ENCODE measurements around the gene EZR. TPM values are rescaled to one million over a fixed set of nuclear protein-coding genes. Genes with fewer than 3 reads are reported as not detected.

Gene EZR
- total and polyA plus RNA-seq, 10 of the 15 experiments (the other 5 are each of a cell fraction or from before 2014, with no cell fraction given) = 79.1 to 282 (median 161) TPM

- RAD21 ChIA-PET (ENCODE audit: unreplicated experiment) = no interaction called here
- Histone ChIP-seq H2AFZ (ENCODE audit: control insufficient read depth, low read depth, low read length) (no peak overlapping the region), H3K4me2 (ENCODE audit: control insufficient read depth, insufficient read depth) (no peak overlapping the region), H3K9me3 (replicated peaks; ENCODE audit: control insufficient read depth, insufficient read depth, low read length) (no peaks in the 10 kb centered on the region), H3K4me3 (no peak overlapping the region), H4K20me1 (ENCODE audit: control insufficient read depth, insufficient read depth) (no peaks in the 10 kb centered on the region), H3K9ac (ENCODE audit: control insufficient read depth, insufficient read depth, low read length) (no peak overlapping the region), H3K27me3 (replicated peaks in 1 of 2; ENCODE audit: control insufficient read depth in 2 of 2, insufficient read depth in 2 of 2, low read length in 1 of 2) (no peaks in the 10 kb centered on the region), H3K4me1 (ENCODE audit: control insufficient read depth, insufficient read depth, low read length) (no peaks in the 10 kb centered on the region), H3K36me3 (ENCODE audit: control insufficient read depth in 2 of 2, insufficient read depth in 2 of 2, low read length in 1 of 2) (peaks cover 2 to 4% of the 10 kb centered on the region in 2 experiments; a peak in 2 of 4 replicates), H3K79me2 (ENCODE audit: control insufficient read depth, insufficient read depth, low read length) (no peaks in the 10 kb centered on the region), H3K27ac (ENCODE audit: control insufficient read depth, insufficient read depth) (no peak overlapping the region)
- no TSS peak for BruUV-seq (replicated peaks)
- FAIRE-seq (no peak), DNase-seq (ENCODE audit: low read depth, low spot score) (no peak), ATAC-seq (no peak; the same call in 2 of the 3 replicates)
- in situ Hi-C loops (cut with MboI) (no loop called here), intact Hi-C loops (cut with micrococcal nuclease; ENCODE audit: unreplicated experiment) (no loop called here)
- CTCF ChIA-PET = interaction anchor here (1.0 to 1.1 kb wide), 4 partner anchors 23 to 69 kb away, joined by 3 read pairs; no protein-coding TSS in a partner anchor
- POLR2A ChIA-PET = no interaction called here
- 59% methylated on average over 6 of the region's 7 CpGs for WGBS (ENCODE audit: insufficient coverage, insufficient replicate concordance, low lambda C conversion rate, missing lambda C conversion rate)
- TF ChIP-seq SMARCA5 (IDR thresholded peaks at IDR 0.05) (no peak), FOXM1 (IDR thresholded peaks at IDR 0.05; ENCODE audit: low read depth, low read length) (no peak), PRDM15 (CRISPR knock-in tag; IDR thresholded peaks at IDR 0.05) (no peak), MYB (IDR thresholded peaks at IDR 0.05; ENCODE audit: borderline replicate concordance, low read depth, low read length) (no peak)
- SMC1A ChIA-PET (ENCODE audit: uncharacterized antibody, unreplicated experiment) = interaction anchor here (0.6 to 1.0 kb wide), 3 partner anchors 24 to 210 kb away, joined by 3 read pairs; no protein-coding TSS in a partner anchor
These were observed 59.1 kb downstream of the EZR start for GRCh38 chr6:158759966-158760617.
